Mononuclear cell (primary cell): ENCODE results near the gene RASL11A. TPM values are rescaled to one million over a fixed set of nuclear protein-coding genes. Genes with fewer than 3 reads are reported as not detected.

Source experiments
- H3K27me3 ChIP-seq: 2 replicates; pipeline ENCODE4 v1.6.0; 2011; ENCODE audit warnings: low read length, control low read depth; ENCODE audit not compliant: insufficient read depth
- H3K4me1 ChIP-seq: 2 replicates; pipeline ENCODE4 v1.5.1; 2011; ENCODE audit warnings: mild to moderate bottlenecking, low read length, control low read depth; ENCODE audit not compliant: insufficient read depth
- H3K4me3 ChIP-seq: 2 replicates; pipeline ENCODE4 v1.5.1; 2011; ENCODE audit warnings: mild to moderate bottlenecking, low read length, moderate library complexity
- H3K9me3 ChIP-seq: 2 replicates; pipeline ENCODE4 v1.5.1; 2011; ENCODE audit warnings: low read depth, mild to moderate bottlenecking, control low read depth, low read length
- total RNA-seq: library from RNA; depleted of rRNA; stranded (reverse); fragments of >200 nt; gene quantifications from one replicate; pipeline ENCODE4 v1.2.3, GENCODE V29; 2012

Gene RASL11A
- total RNA-seq, 1 donor = 2.7 TPM

DNA sequence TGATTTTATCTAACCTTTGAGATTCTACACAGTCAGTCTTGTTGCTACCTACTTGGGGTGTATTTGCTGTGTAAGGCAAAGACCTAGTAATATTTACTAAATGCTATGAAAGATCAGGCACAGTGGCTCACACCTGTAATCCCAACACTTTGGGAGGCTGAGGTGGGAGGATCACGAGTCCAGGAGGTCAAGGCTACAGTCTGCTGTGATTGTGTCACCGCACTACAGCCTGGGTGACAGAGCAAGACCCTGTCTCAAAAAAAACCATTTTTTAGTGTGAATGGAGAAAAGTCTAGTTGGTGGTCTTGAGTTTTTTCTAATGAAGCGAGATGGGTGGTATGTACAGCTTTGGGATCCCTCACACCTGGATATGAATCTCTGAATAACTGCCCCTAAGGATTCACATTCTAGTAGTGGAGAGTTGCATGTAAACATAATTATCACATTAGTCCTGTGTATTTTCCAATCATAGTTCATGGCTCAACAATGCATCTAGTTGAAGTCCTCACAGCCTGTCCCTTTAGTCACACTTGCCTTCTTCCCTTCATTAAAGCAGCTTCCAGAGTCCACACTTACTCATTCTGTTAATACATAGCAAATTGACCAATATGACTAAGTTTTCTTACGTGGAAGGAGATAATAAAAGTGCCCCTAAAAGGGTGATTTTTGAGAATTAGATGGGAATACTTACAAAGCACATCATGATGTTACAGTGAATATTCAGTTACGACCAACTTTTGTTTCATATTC, 11.8 kb upstream of the RASL11A start:
- no peaks in the 10 kb centered on the region for H3K27me3 ChIP-seq
- no peaks in the 10 kb centered on the region for H3K9me3 ChIP-seq
- H3K4me3 ChIP-seq = no peak overlapping the region
- peaks cover 38% of the 10 kb centered on the region for H3K4me1 ChIP-seq

GRCh38 chr13:27259831-27260230, 10.8 kb upstream of the RASL11A start:
- H3K9me3 ChIP-seq = no peaks in the 10 kb centered on the region
- H3K4me1 ChIP-seq = peaks cover 34% of the 10 kb centered on the region
- no peaks in the 10 kb centered on the region for H3K27me3 ChIP-seq
- no peak overlapping the region for H3K4me3 ChIP-seq

GRCh38 chr13:27261396-27261795, 9.2 kb upstream of the RASL11A start:
- Histone ChIP-seq H3K4me3 (no peak overlapping the region), H3K4me1 (peaks cover 42% of the 10 kb centered on the region), H3K9me3 (no peaks in the 10 kb centered on the region), H3K27me3 (no peaks in the 10 kb centered on the region)

DNA sequence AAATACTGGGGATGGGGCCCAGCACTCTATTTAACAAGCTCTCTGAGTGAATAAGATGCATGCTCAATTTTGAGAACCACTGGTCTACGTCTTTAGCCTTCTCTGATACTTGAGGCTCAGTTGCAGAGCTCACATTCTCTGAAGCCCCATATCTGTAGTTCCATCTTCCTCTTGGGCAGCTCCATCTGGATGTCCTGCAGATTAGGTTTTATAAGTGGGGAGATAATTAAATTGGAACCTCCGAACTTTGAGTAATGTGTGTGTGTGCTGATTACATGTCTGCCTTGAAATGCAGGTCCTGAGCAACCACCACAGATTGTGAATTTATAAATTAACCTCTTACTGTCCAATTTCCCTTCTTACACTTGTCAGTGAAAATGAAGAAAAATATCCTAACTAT, 7.2 kb upstream of the RASL11A start:
- Histone ChIP-seq H3K27me3 (no peaks in the 10 kb centered on the region), H3K9me3 (no peaks in the 10 kb centered on the region), H3K4me3 (no peak overlapping the region), H3K4me1 (peaks cover 62% of the 10 kb centered on the region)

DNA sequence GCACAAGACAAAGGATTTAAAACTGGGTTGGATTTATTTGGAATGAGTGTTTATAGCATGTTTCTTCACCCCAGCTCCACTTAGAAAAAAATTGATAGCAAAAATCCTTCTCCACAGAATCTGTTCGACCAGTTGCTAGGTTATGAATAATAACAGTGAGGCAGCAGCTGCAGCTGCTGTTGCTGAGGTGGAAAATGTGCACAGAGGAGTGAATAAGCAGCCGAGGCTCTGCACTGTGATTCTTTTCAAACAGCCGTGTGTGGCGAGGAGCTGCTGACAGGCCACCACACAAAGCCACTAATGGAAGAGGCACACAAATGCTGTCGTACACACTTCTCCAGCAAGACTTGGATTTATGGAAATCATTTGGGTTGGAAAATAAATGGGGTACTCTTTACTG, 6.4 kb upstream of the RASL11A start:
- H3K4me1 ChIP-seq = peaks cover 62% of the 10 kb centered on the region
- H3K27me3 ChIP-seq = no peaks in the 10 kb centered on the region
- no peak overlapping the region for H3K4me3 ChIP-seq
- H3K9me3 ChIP-seq = no peaks in the 10 kb centered on the region

GRCh38 chr13:27264648-27265047, 6.0 kb upstream of the RASL11A start:
- H3K9me3 ChIP-seq = no peaks in the 10 kb centered on the region
- H3K4me1 ChIP-seq = peaks cover 58% of the 10 kb centered on the region
- H3K27me3 ChIP-seq = no peaks in the 10 kb centered on the region
- H3K4me3 ChIP-seq = no peak overlapping the region

DNA sequence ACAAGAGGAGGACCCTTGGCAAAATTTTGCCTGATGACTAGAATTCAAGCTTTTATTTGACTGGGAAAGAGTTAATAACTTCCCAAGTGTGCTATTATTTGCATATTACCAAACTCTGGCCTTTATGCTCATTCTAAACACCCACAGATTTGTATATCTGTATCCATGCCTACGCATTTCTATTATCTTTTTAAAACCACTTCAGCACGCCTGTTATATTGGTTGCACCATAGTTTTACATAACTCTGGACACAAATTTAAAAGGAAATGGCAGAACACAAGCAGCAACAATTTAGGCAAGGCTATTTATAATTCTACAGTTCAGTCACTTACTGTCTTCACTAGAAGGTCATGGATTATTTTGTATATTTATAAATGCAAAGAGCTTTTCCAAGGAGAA, 3.7 kb upstream of the RASL11A start:
- H3K4me1 ChIP-seq = peaks cover 49% of the 10 kb centered on the region
- H3K27me3 ChIP-seq = peaks cover 5% of the 10 kb centered on the region
- H3K4me3 ChIP-seq = no peak overlapping the region
- H3K9me3 ChIP-seq = no peaks in the 10 kb centered on the region

DNA sequence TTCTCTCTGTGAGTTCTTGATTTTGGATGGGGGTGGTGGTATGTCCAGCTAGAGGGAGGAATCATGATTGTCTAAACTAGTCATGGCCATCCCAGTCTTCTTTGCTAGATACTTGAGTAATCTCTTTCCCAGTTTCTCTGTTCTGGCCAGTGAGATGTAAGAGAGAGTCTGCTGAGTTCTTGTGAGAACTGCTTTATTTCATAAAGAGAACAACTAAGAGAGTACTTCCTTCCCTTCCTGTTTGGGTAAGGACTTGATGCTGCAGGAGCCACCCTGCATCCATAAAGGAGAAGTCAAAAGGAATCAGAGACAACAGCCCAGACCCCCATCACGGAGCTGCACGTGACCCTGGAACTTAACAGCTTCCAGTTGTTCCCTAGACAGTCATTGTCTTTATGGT, 3.0 kb upstream of the RASL11A start:
- Histone ChIP-seq H3K27me3 (peaks cover 6% of the 10 kb centered on the region), H3K4me1 (peaks cover 42% of the 10 kb centered on the region), H3K4me3 (no peak overlapping the region), H3K9me3 (no peaks in the 10 kb centered on the region)

GRCh38 chr13:27269114-27269665, 1.4 kb upstream of the RASL11A start:
- no peaks in the 10 kb centered on the region for H3K9me3 ChIP-seq
- no peak overlapping the region for H3K4me3 ChIP-seq
- peaks cover 41% of the 10 kb centered on the region for H3K4me1 ChIP-seq
- H3K27me3 ChIP-seq = peaks cover 9% of the 10 kb centered on the region

DNA sequence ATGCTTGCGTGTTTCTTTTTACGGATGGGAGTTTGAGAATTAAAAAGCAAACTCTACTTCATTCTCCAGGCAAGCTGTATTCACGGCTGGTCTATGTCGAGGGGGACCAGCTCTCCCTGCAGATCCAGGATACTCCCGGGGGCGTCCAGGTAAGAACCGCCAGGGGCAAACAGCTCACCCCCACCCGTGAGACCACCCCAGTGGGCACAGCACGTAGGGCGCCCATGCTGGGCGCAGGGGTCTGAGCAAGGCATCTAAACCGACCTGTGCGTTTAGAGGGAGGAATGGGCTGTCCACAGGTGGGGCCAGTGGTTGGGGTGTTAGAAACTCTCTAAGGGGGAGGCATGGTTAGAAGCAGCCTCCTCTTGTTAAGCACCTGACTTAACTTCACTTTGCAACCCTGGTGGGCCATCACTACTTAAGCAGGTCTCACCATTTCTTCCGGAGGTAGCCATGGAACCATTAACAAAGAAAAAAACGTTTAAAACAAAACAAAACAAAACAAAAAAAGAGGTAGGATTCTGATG, 1.0 kb downstream of the RASL11A start:
- H3K27me3 ChIP-seq = peaks cover 10% of the 10 kb centered on the region
- peaks cover 31% of the 10 kb centered on the region for H3K4me1 ChIP-seq
- peak overlapping the region; percentile 79 for H3K4me3 ChIP-seq
- no peaks in the 10 kb centered on the region for H3K9me3 ChIP-seq

DNA sequence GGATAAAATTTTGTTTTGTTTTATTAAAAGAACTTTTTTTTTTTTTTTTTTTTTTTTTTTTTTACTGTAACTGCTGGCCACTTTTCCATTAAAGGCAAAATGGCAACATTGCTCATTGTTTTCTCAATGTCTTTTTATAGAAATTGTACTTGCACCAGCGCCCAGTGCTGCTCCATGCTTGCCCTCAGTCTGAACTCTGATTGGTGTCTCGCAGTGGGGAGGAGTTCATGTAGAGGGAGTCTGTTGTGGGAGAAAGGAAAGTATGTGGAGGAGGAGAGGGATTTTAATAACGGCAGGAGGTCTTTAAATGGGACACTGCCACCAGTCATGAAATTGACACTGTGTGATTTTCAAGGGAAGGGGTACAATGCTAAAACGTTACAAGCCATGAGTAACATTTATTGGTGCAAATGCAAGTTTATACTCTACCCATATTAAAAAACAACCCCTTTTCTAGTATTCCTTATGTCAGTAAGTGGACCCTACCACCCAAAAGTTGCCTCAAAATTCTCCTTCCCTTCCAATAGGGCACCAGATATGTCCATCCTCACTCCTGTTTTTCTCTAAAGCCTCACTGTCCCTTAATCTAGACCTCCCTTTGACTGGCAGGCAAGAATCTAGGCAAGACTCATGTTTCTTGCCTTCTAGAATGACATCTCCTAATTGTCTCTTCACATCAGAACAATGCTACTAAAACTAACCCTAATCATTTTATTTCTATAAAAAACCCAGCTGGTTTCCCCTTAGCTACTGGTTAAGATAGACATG, 3.2 kb downstream of the RASL11A start:
- Histone ChIP-seq H3K27me3 (peaks cover 10% of the 10 kb centered on the region), H3K4me3 (no peak overlapping the region), H3K4me1 (peaks cover 14% of the 10 kb centered on the region), H3K9me3 (no peaks in the 10 kb centered on the region)

- peaks cover 14% of the 10 kb centered on the region for H3K4me1 ChIP-seq
- peaks cover 10% of the 10 kb centered on the region for H3K27me3 ChIP-seq
- no peaks in the 10 kb centered on the region for H3K9me3 ChIP-seq
- H3K4me3 ChIP-seq = no peak overlapping the region
These were observed 4.0 kb downstream of the RASL11A start for GRCh38 chr13:27274631-27275030.

GRCh38 chr13:27276188-27276587, 5.6 kb downstream of the RASL11A start:
- Histone ChIP-seq H3K4me1 (peaks cover 7% of the 10 kb centered on the region), H3K27me3 (peaks cover 10% of the 10 kb centered on the region), H3K9me3 (no peaks in the 10 kb centered on the region), H3K4me3 (no peak overlapping the region)

DNA sequence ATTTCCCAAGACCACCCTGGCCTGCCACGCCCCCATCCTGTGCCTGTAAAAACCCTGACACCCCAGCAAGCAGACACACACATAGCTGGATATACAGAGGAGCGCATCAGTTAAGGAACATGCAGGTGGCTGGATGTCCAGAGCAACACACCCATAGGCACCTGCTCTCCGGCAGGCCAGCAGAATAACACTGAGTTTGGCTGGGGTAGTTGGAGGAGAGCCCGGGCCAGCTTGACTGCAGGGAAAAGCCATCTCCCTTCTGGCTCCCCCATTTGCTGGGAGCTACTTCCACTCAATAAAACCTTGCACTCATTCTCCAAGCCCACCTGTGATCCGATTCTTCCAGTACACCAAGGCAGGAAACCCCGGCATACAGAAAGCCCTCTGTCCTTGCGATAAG, 8.9 kb downstream of the RASL11A start:
- no peak overlapping the region for H3K4me3 ChIP-seq
- no peaks in the 10 kb centered on the region for H3K4me1 ChIP-seq
- no peaks in the 10 kb centered on the region for H3K9me3 ChIP-seq
- no peaks in the 10 kb centered on the region for H3K27me3 ChIP-seq

DNA sequence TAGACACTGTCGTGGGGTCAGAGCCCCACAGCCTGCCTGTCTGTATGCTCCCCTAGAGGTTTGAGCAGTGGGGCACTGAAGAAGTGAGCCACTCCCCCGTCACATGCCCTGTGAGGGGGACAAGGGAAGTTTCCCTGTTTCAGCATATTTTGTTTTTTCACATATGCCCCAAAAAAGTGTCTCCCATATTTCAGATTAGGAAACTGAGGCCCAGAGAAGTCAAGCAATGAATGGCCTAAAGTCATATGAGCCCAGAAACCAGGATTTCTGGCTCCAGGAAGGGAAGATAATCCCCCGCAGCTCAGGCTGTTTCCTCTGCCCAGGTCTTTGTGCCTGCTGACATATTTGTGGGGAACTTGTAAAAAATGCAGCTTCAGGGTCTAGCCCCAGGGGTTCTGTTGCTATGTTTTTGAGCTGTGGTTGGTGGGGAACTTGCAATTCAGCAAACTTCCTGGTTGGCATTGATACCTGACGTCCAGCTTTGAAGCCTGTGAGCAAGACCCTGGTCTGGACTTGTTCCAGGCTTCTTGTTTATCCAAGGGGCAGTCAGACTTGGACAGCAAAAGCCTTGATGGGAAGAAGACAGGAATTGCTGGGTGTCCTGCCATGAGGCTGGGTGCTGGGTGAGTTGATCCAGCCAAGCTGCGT, 9.5 kb downstream of the RASL11A start:
- Histone ChIP-seq H3K27me3 (no peaks in the 10 kb centered on the region), H3K4me3 (no peak overlapping the region), H3K9me3 (no peaks in the 10 kb centered on the region), H3K4me1 (no peaks in the 10 kb centered on the region)
